ENCODE measurements around the gene SYNJ2. TPM values are rescaled to one million over a fixed set of nuclear protein-coding genes. Genes with fewer than 3 reads are reported as not detected.
A peak's percentile ranks its signal among the peaks of the same experiment; 100 is the strongest.

The SYNJ2 gene
- total RNA-seq, 2 experiments from 2014 or later, result 34.6 to 38.0 TPM

- ATAC-seq (ENCODE audit: poor library complexity) (peak; percentile 7), DNase-seq (no peak)
- H3K27ac ChIP-seq (ENCODE audit: low read depth in 1 of 2, low read length in 2 of 2), result peak overlapping the region in 1 of 2 donors; percentile 55
- peaks cover 49% of the 10 kb centered on the region for H3K4me1 ChIP-seq (ENCODE audit: insufficient read depth, low read length)
- no peaks in the 10 kb centered on the region for H3K27me3 ChIP-seq (ENCODE audit: control insufficient read depth in 1 of 2, insufficient read depth in 2 of 2, low read length in 2 of 2)
- ChIA-PET POLR2A (interaction anchor here (0.9 to 1.9 kb wide), 5 partner anchors 8 to 35 kb away, joined by 3 to 18 read pairs (median 3); partner anchors contain the start of gene SYNJ2), CTCF (no interaction called here)
- H3K36me3 ChIP-seq (ENCODE audit: insufficient read depth, low read length), result peaks cover 2% of the 10 kb centered on the region
- Mint-ChIP-seq H3K4me3 (peak overlapping the region; percentile 11), H3K27ac (peak overlapping the region; percentile 87), H3K4me1 (ENCODE audit: low read depth) (peaks cover 85% of the 10 kb centered on the region), H3K36me3 (ENCODE audit: low read depth) (no peaks in the 10 kb centered on the region), H3K9me3 (no peaks in the 10 kb centered on the region), H3K27me3 (no peaks in the 10 kb centered on the region)
- intact Hi-C loops (cut with DNase I, micrococcal nuclease), result no loop called here
- no peak overlapping the region for H3K4me3 ChIP-seq (ENCODE audit: low read length)
- TF ChIP-seq, protein P1, sequence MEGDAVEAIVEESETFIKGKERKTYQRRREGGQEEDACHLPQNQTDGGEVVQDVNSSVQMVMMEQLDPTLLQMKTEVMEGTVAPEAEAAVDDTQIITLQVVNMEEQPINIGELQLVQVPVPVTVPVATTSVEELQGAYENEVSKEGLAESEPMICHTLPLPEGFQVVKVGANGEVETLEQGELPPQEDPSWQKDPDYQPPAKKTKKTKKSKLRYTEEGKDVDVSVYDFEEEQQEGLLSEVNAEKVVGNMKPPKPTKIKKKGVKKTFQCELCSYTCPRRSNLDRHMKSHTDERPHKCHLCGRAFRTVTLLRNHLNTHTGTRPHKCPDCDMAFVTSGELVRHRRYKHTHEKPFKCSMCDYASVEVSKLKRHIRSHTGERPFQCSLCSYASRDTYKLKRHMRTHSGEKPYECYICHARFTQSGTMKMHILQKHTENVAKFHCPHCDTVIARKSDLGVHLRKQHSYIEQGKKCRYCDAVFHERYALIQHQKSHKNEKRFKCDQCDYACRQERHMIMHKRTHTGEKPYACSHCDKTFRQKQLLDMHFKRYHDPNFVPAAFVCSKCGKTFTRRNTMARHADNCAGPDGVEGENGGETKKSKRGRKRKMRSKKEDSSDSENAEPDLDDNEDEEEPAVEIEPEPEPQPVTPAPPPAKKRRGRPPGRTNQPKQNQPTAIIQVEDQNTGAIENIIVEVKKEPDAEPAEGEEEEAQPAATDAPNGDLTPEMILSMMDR (IDR thresholded peaks at IDR 0.05), result no peak
- no peaks in the 10 kb centered on the region for H3K9me3 ChIP-seq (ENCODE audit: control insufficient read depth in 1 of 2, insufficient read depth in 1 of 2, low read length in 2 of 2)
Observed at GRCh38 chr6:157991067-157991432, 9.4 kb downstream of the SYNJ2 start.

GRCh38 chr6:157993076-157993475 is 11.4 kb downstream of the SYNJ2 start:
- TF ChIP-seq, protein P1 (IDR thresholded peaks at IDR 0.05), result no peak
- DNase-seq, result no peak
- no peak overlapping the region for H3K27ac ChIP-seq (ENCODE audit: low read depth in 1 of 2, low read length in 2 of 2)
- ChIA-PET CTCF (interaction anchor here (0.7 kb wide), 1 partner anchor 33 kb away, joined by 5 read pairs; no protein-coding TSS in a partner anchor), POLR2A (interaction anchor here (1.0 to 2.7 kb wide), 3 partner anchors 9 to 12 kb away, joined by 3 to 15 read pairs (median 3); partner anchors contain the start of gene SYNJ2)
- Mint-ChIP-seq H3K27ac (peak overlapping the region; percentile 79), H3K36me3 (ENCODE audit: low read depth) (no peaks in the 10 kb centered on the region), H3K9me3 (no peaks in the 10 kb centered on the region), H3K4me3 (peak overlapping the region; percentile 4), H3K4me1 (ENCODE audit: low read depth) (peaks cover 84% of the 10 kb centered on the region), H3K27me3 (no peaks in the 10 kb centered on the region)
- H3K4me3 ChIP-seq (ENCODE audit: low read length), result no peak overlapping the region
- H3K4me1 ChIP-seq (ENCODE audit: insufficient read depth, low read length), result peaks cover 48% of the 10 kb centered on the region
- H3K9me3 ChIP-seq (ENCODE audit: control insufficient read depth in 1 of 2, insufficient read depth in 1 of 2, low read length in 2 of 2), result no peaks in the 10 kb centered on the region
- intact Hi-C loops (cut with DNase I, micrococcal nuclease), result no loop called here
- H3K36me3 ChIP-seq (ENCODE audit: insufficient read depth, low read length), result peaks cover 9% of the 10 kb centered on the region
- no peaks in the 10 kb centered on the region for H3K27me3 ChIP-seq (ENCODE audit: control insufficient read depth in 1 of 2, insufficient read depth in 2 of 2, low read length in 2 of 2)
- ATAC-seq (ENCODE audit: poor library complexity), result no peak

- no peak for DNase-seq
- peaks cover 37% of the 10 kb centered on the region for H3K4me1 ChIP-seq (ENCODE audit: insufficient read depth, low read length)
- ChIA-PET POLR2A (interaction anchor here (1.3 to 2.7 kb wide), 3 partner anchors 9 to 32 kb away, joined by 3 to 15 read pairs (median 4); no protein-coding TSS in a partner anchor), CTCF (no interaction called here)
- no peaks in the 10 kb centered on the region for H3K27me3 ChIP-seq (ENCODE audit: control insufficient read depth in 1 of 2, insufficient read depth in 2 of 2, low read length in 2 of 2)
- no peak overlapping the region for H3K27ac ChIP-seq (ENCODE audit: low read depth in 1 of 2, low read length in 2 of 2)
- no peaks in the 10 kb centered on the region for H3K9me3 ChIP-seq (ENCODE audit: control insufficient read depth in 1 of 2, insufficient read depth in 1 of 2, low read length in 2 of 2)
- H3K4me1 Mint-ChIP-seq (ENCODE audit: low read depth), result peaks cover 82% of the 10 kb centered on the region
- TF ChIP-seq, protein P1 (IDR thresholded peaks at IDR 0.05), result no peak
- no peak for ATAC-seq (ENCODE audit: poor library complexity)
- no peaks in the 10 kb centered on the region for H3K27me3 Mint-ChIP-seq
- H3K27ac Mint-ChIP-seq, result no peak overlapping the region
- intact Hi-C loops (cut with DNase I, micrococcal nuclease), result no loop called here
- no peaks in the 10 kb centered on the region for H3K36me3 Mint-ChIP-seq (ENCODE audit: low read depth)
- H3K9me3 Mint-ChIP-seq, result no peaks in the 10 kb centered on the region
- no peak overlapping the region for H3K4me3 ChIP-seq (ENCODE audit: low read length)
- no peak overlapping the region for H3K4me3 Mint-ChIP-seq
- peaks cover 9% of the 10 kb centered on the region for H3K36me3 ChIP-seq (ENCODE audit: insufficient read depth, low read length)
Observed at GRCh38 chr6:157994125-157994795, 12.6 kb downstream of the SYNJ2 start.

Measured in CD4-positive, alpha-beta T cell (primary cell).